Right cardiac atrium (tissue), 5 donors: Measurements from ENCODE around the gene RBPJL. TPM values are rescaled to one million over a fixed set of nuclear protein-coding genes. Genes with fewer than 3 reads are reported as not detected.
"Not testable (repeated sequence)": the region's sequence is repeated elsewhere in the genome, so short reads cannot be mapped to it uniquely, and the experiment has no call there.

Experiments
- ATAC-seq, 2 donors: fragments of 200-7000 bp; cut with Tn5 transposase; one replicate each; pipeline versions ENCODE4 v1.8.0 to v1.9.1; 2020; ENCODE audit warnings: moderate library complexity in 2 of 2, mild to moderate bottlenecking in 1 of 2
- DNase-seq, 3 donors: peaks; one replicate each; pipeline ENCODE4 v3.0.0-alpha.2; 2020
- H3K27ac ChIP-seq: one replicate; pipeline ENCODE4 v1.5.1; 2013; ENCODE audit warnings: mild to moderate bottlenecking, low read length, control low read depth, moderate library complexity
- H3K27me3 ChIP-seq: one replicate; pipeline ENCODE4 v1.6.1; 2013; ENCODE audit not compliant: control insufficient read depth, insufficient read depth
- H3K4me1 ChIP-seq: one replicate; pipeline ENCODE4 v1.6.1; 2013; ENCODE audit warnings: low read length; ENCODE audit not compliant: control insufficient read depth, insufficient read depth
- H3K4me3 ChIP-seq: one replicate; pipeline ENCODE4 v1.5.1; 2013; ENCODE audit warnings: low read length, control low read depth
- H3K9me3 ChIP-seq: one replicate; pipeline ENCODE4 v1.6.1; 2013; ENCODE audit warnings: low read length; ENCODE audit not compliant: control insufficient read depth
- WGBS: extraction: QIAGEN DNeasy Blood & Tissue Kit; methylation state at CpG from one replicate; pipeline ENCODE4 v1.1.7; 2013; 5-methylcytosine and 5-hydroxymethylcytosine counted together
- intact Hi-C, 4 donors: fragments of 100-400 bp; cut with DNase I; formaldehyde crosslinking; loops; one replicate each; pipeline versions ENCODE4 v1.11.0 to v1.14.0; 2022 to 2023
- polyA plus RNA-seq: library from polyadenylated mRNA; stranded (reverse); fragments of 200-250 nt; gene quantifications from one replicate; pipeline ENCODE4 v1.2.3, GENCODE V29; 2013
- total RNA-seq, 4 donors: library from RNA; stranded (reverse); fragmentation: NEBNext Ultra II Directional; extraction: Animal tissue kit (Norgen Biotek cat#: 25700); gene quantifications; one replicate each; pipeline ENCODE4 v1.2.1, GENCODE V29; 2021
- donor health status: healthy with polysubstance abuse.
- donor health status: DM: no; HTN: yes; CAD: no.
- donor health status: DM: no; HTN: no; CAD: no.
- donor health status: DM: no; HTN: yes; CAD: no; lungs with severe emphysema.
- donor health status: DM: yes; HTN: yes; CAD: no.

RBPJL gene
- total and polyA plus RNA-seq, 5 donors, result not detected

GRCh38 chr20:45344168-45344860 is 37.7 kb downstream of the RBPJL start:
- ATAC-seq (peak; percentile 27 to 67), DNase-seq (peak in 2 of 3 donors; percentile 70 to 72)
- Histone ChIP-seq H3K27me3 (no peaks in the 10 kb centered on the region), H3K27ac (peak overlapping the region; percentile 98), H3K9me3 (no peaks in the 10 kb centered on the region), H3K4me3 (peak overlapping the region; percentile 9), H3K4me1 (peaks cover 27% of the 10 kb centered on the region)
- intact Hi-C loops, result no loop called here
- WGBS, result 33% methylated on average over 9 of the region's 9 CpGs

GRCh38 chr20:45345104-45345936 is 38.7 kb downstream of the RBPJL start:
- peak overlapping the region; percentile 98 for H3K27ac ChIP-seq
- H3K4me1 ChIP-seq, result peaks cover 24% of the 10 kb centered on the region
- intact Hi-C loops, result no loop called here
- ATAC-seq, result no peak
- DNase-seq, result no peak
- H3K9me3 ChIP-seq, result no peaks in the 10 kb centered on the region
- no peaks in the 10 kb centered on the region for H3K27me3 ChIP-seq
- H3K4me3 ChIP-seq, result peak overlapping the region; percentile 57
- WGBS, result 63% methylated on average over 9 of the region's 9 CpGs

GRCh38 chr20:45346291-45346718 is 39.7 kb downstream of the RBPJL start:
- no peak for DNase-seq
- no peak for ATAC-seq
- peaks cover 24% of the 10 kb centered on the region for H3K4me1 ChIP-seq
- H3K27ac ChIP-seq, result peak overlapping the region; percentile 98
- intact Hi-C loops, result no loop called here
- no peaks in the 10 kb centered on the region for H3K27me3 ChIP-seq
- WGBS, result 60% methylated on average over 3 of the region's 3 CpGs
- no peaks in the 10 kb centered on the region for H3K9me3 ChIP-seq
- H3K4me3 ChIP-seq, result peak overlapping the region; percentile 57

- Histone ChIP-seq H3K4me3 (peak overlapping the region; percentile 57), H3K4me1 (peaks cover 22% of the 10 kb centered on the region), H3K27ac (peak overlapping the region; percentile 98), H3K9me3 (no peaks in the 10 kb centered on the region), H3K27me3 (no peaks in the 10 kb centered on the region)
- intact Hi-C loops, result no loop called here
- ATAC-seq (no peak), DNase-seq (no peak)
- 57% methylated on average over 5 of the region's 5 CpGs for WGBS
These were observed 40.2 kb downstream of the RBPJL start for GRCh38 chr20:45346851-45347250.

- Histone ChIP-seq H3K4me3 (peak overlapping the region; percentile 57), H3K9me3 (no peaks in the 10 kb centered on the region), H3K4me1 (peaks cover 20% of the 10 kb centered on the region), H3K27me3 (no peaks in the 10 kb centered on the region), H3K27ac (peak overlapping the region; percentile 98)
- DNase-seq, result peak in 1 of 3 donors; percentile 68
- 28% methylated on average over 10 of the region's 10 CpGs for WGBS
- intact Hi-C loops, result no loop called here
- ATAC-seq, result no peak
These were observed 40.8 kb downstream of the RBPJL start for GRCh38 chr20:45347297-45347935.

GRCh38 chr20:45347936-45348778 is 41.5 kb downstream of the RBPJL start, which contains the start of gene SDC4:
TSS of gene SDC4 (minus strand) at chr20:45348424. CDS start at chr20:45348384, 40 bp downstream.
- H3K4me1 ChIP-seq, result peaks cover 16% of the 10 kb centered on the region
- H3K27me3 ChIP-seq, result no peaks in the 10 kb centered on the region
- peak; percentile 88 to 89 for ATAC-seq
- intact Hi-C loops, result no loop called here
- H3K27ac ChIP-seq, result peak within 1 kb of the TSS; percentile 98
- DNase-seq, result peak; percentile 75 to 89 (median 89)
- H3K4me3 ChIP-seq, result peak within 1 kb of the TSS; percentile 57
- no peaks in the 10 kb centered on the region for H3K9me3 ChIP-seq
- WGBS, result 2% methylated on average over 77 of the region's 77 CpGs

- no peak for DNase-seq
- no peak overlapping the region for H3K4me3 ChIP-seq
- H3K27ac ChIP-seq, result no peak overlapping the region
- intact Hi-C loops, result no loop called here
- H3K27me3 ChIP-seq, result no peaks in the 10 kb centered on the region
- WGBS, result 75% methylated on average over 1 of the region's 1 CpG
- no peak for ATAC-seq
- no peaks in the 10 kb centered on the region for H3K9me3 ChIP-seq
- peaks cover 5% of the 10 kb centered on the region for H3K4me1 ChIP-seq
These were observed 43.6 kb downstream of the RBPJL start for GRCh38 chr20:45350217-45350616.

GRCh38 chr20:45350795-45351194 is 44.2 kb downstream of the RBPJL start:
- intact Hi-C loops, H3K4me1 ChIP-seq, ATAC-seq, H3K27me3 ChIP-seq, H3K27ac ChIP-seq, H3K4me3 ChIP-seq, H3K9me3 ChIP-seq: not testable (repeated sequence)
- 94% methylated on average over 10 of the region's 10 CpGs for WGBS
- peak in 1 of 3 donors; percentile 10 for DNase-seq

- H3K27ac ChIP-seq, result no peak overlapping the region
- no peaks in the 10 kb centered on the region for H3K27me3 ChIP-seq
- H3K4me1 ChIP-seq, result peaks cover 8% of the 10 kb centered on the region
- no peak for DNase-seq
- WGBS, result 90% methylated on average over 3 of the region's 3 CpGs
- intact Hi-C loops, result no loop called here
- no peak overlapping the region for H3K4me3 ChIP-seq
- ATAC-seq, result no peak
- no peaks in the 10 kb centered on the region for H3K9me3 ChIP-seq
These were observed 46.1 kb downstream of the RBPJL start for GRCh38 chr20:45352729-45353128.

GRCh38 chr20:45353746-45354145 is 47.1 kb downstream of the RBPJL start:
- no peaks in the 10 kb centered on the region for H3K27me3 ChIP-seq
- no peaks in the 10 kb centered on the region for H3K9me3 ChIP-seq
- DNase-seq (no peak), ATAC-seq (no peak)
- 76% methylated on average over 1 of the region's 1 CpG for WGBS
- H3K27ac ChIP-seq, result no peak overlapping the region
- intact Hi-C loops, result no loop called here
- H3K4me3 ChIP-seq, result no peak overlapping the region
- peaks cover 8% of the 10 kb centered on the region for H3K4me1 ChIP-seq
